Activated CD8-positive, alpha-beta T cell treated with anti-CD3 and anti-CD28 coated beads, Interleukin-2, amount 10 ng/mL, durations not matched to agents 7 days and 5 days (primary cell): Measurements from ENCODE around the gene TMEM131L. TPM values are rescaled to one million over a fixed set of nuclear protein-coding genes. Genes with fewer than 3 reads are reported as not detected.
"Not testable (repeated sequence)": the region's sequence is repeated elsewhere in the genome, so short reads cannot be mapped to it uniquely, and the experiment has no call there.

Source experiments
- ATAC-seq: fragments of 150-1000 bp; cut with Tn5 transposase; one replicate; pipeline ENCODE4 v1.10.0; 2021; ENCODE audit warnings: moderate library complexity
- CTCF ChIA-PET: fragments of 350-600 bp; sonication (Branson Sonifier 250); formaldehyde crosslinking; loops from one replicate; lab custom pipeline; 2021; ENCODE audit warnings: antibody characterized with exemption; lab: Charles Lee
- POLR2A ChIA-PET: fragments of 350-600 bp; sonication (Branson Sonifier 250); formaldehyde crosslinking; loops from one replicate; lab custom pipeline; 2021; ENCODE audit warnings: antibody characterized with exemption; lab: Charles Lee
- DNase-seq: peaks from one replicate; pipeline ENCODE4 v3.0.0-alpha.2; 2020
- H3K27ac Mint-ChIP-seq: one replicate; pipeline ENCODE4 v1.8.0; 2021; ENCODE audit warnings: mild to moderate bottlenecking, mixed read lengths
- H3K27me3 Mint-ChIP-seq: one replicate; pipeline ENCODE4 v1.8.0; 2021; ENCODE audit warnings: low read depth, mixed read lengths
- H3K36me3 Mint-ChIP-seq: one replicate; pipeline ENCODE4 v1.8.0; 2021; ENCODE audit warnings: low read depth, mixed read lengths
- H3K4me1 Mint-ChIP-seq: one replicate; pipeline ENCODE4 v1.8.0; 2021; ENCODE audit warnings: low read depth, mixed read lengths
- H3K4me3 Mint-ChIP-seq: one replicate; pipeline ENCODE4 v1.8.0; 2021; ENCODE audit warnings: mild to moderate bottlenecking, mixed read lengths
- H3K9me3 Mint-ChIP-seq: one replicate; pipeline ENCODE4 v1.8.0; 2022; ENCODE audit warnings: mixed read lengths; ENCODE audit not compliant: insufficient read depth
- total RNA-seq, 2 experiments: library from RNA; stranded (reverse); gene quantifications; one replicate each; pipeline ENCODE4 v1.2.3, GENCODE V29; 2021

The TMEM131L gene
- total RNA-seq, 2 experiments from 2014 or later, result 54.9 to 58.4 TPM

DNA sequence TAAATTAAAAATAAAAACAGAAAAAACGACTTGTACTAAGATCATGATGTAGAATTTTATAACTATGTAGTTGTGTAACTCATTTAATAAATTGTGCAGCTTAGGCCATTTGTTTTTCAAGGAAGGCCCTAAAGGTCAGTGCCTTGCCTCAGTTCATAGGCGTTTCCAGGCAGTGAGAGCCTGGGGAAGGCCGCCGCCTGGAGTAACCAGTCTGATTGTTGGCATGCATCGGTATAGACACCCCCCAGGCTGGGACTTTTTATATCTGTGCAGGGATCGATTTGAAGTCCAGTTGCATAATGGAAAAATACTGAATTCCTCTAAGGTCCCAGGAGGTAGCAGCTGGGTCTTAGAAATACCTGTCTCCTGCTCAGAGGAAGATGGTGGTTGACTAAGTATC, 77.2 kb downstream of the TMEM131L start:
- ChIA-PET POLR2A (no interaction called here), CTCF (interaction anchor here (0.7 to 4.1 kb wide), 8 partner anchors 8 to 197 kb away, joined by 3 to 22 read pairs (median 4); no protein-coding TSS in a partner anchor)
- ATAC-seq (no peak), DNase-seq (no peak)
- Mint-ChIP-seq H3K4me1 (peaks cover 49% of the 10 kb centered on the region), H3K36me3 (peaks cover 24% of the 10 kb centered on the region), H3K4me3 (no peak overlapping the region), H3K27ac (no peak overlapping the region), H3K9me3 (no peaks in the 10 kb centered on the region), H3K27me3 (no peaks in the 10 kb centered on the region)

DNA sequence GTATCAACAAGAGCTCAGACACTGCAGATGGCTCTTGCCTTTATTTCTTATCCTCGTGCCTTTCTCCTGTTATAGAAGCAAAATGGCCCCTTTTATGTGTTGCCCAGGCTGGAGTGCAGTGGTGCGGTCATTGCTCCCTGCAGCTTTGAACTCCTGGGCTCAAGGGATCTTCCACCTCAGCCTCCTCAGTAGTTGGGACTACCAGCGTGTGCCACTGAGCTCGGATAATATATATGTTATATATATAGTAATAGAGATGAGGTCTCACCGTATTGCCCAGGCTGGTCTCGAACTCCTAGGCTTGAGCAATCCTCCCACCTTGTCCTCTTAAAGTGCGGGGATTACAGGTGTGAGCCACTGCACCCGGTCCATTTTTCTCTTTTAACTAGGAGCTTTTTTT, 79.7 kb downstream of the TMEM131L start:
- POLR2A ChIA-PET, result no interaction called here
- Mint-ChIP-seq H3K4me1 (peaks cover 43% of the 10 kb centered on the region), H3K27me3 (no peaks in the 10 kb centered on the region), H3K36me3 (peaks cover 24% of the 10 kb centered on the region), H3K4me3 (no peak overlapping the region), H3K9me3 (no peaks in the 10 kb centered on the region), H3K27ac (no peak overlapping the region)
- DNase-seq, result no peak
- CTCF ChIA-PET, result interaction anchor here (1.0 to 3.1 kb wide), 3 partner anchors 10 to 201 kb away, joined by 3 to 10 read pairs (median 8); no protein-coding TSS in a partner anchor
- ATAC-seq, result no peak

DNA sequence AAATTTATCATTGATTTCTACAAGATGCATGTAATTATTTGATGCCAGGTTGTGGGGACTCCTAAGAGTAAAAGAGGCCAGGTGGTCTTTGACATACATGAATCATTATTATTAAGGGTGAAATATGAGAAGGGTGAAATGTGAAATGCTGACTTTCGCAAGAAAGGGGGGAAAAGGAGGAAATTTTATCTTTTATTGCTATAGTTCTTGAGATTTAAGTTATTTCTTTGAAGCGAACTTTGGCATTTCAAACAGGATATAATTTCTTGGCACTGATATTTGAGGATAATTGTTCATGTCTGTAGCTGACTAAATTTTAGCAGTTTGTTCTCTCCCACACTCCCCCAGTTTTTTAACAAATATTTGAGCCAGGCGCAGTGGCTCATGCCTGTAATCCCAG, 80.1 kb downstream of the TMEM131L start:
- DNase-seq, result no peak
- Mint-ChIP-seq H3K4me3 (no peak overlapping the region), H3K9me3 (no peaks in the 10 kb centered on the region), H3K27me3 (no peaks in the 10 kb centered on the region), H3K4me1 (peaks cover 38% of the 10 kb centered on the region), H3K36me3 (peaks cover 25% of the 10 kb centered on the region), H3K27ac (no peak overlapping the region)
- ATAC-seq, result no peak
- CTCF ChIA-PET, result interaction anchor here (1.0 to 3.1 kb wide), 3 partner anchors 11 to 201 kb away, joined by 3 to 10 read pairs (median 8); no protein-coding TSS in a partner anchor
- POLR2A ChIA-PET, result no interaction called here

DNA sequence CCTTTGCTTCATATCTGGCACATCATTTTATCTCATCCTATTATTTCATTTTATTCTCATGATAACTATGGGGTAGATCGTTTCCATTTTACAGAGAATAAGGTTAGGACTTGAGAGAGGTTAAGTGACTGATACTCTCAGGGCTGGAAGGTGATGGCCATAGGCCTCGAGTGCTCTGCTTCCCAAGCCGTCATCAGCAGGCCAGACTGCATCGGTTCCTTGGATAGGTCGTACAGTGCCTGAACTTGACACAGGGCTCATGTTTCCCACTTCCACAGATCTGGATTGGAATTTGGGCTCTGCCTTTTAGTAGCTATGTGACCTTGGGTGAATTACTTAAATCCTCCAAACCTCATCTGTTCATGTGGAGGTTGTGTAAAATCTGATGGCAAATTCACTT, 81.4 kb downstream of the TMEM131L start:
- Mint-ChIP-seq H3K4me1 (peaks cover 26% of the 10 kb centered on the region), H3K27ac (no peak overlapping the region), H3K36me3 (peaks cover 22% of the 10 kb centered on the region), H3K27me3 (no peaks in the 10 kb centered on the region), H3K4me3 (no peak overlapping the region), H3K9me3 (no peaks in the 10 kb centered on the region)
- DNase-seq, result no peak
- no peak for ATAC-seq
- CTCF ChIA-PET, result interaction anchor here (0.9 to 1.4 kb wide), 2 partner anchors 10 to 27 kb away, joined by 3 to 4 read pairs; no protein-coding TSS in a partner anchor
- POLR2A ChIA-PET, result no interaction called here

DNA sequence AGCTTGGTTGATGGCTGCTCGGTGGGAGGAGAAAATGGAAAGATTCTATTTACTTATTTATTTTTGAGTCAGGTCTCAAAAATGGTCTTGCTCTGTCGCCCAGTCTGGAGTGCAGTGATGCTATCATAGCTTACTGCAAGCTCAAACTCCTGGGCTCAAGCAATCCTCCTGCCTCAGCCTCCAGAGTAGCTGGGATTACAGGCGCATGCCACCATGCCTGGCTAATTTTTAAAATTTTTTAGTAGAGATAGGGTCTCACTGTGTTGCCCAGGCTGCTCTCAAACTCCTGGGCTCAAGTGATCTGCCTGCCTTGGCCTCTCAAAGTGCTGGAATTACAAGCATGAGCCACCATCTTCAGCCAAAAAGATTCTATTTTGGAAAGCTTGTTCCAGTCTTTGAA, 82.7 kb downstream of the TMEM131L start:
- POLR2A ChIA-PET, result interaction anchor here (1.2 kb wide), 1 partner anchor 17 kb away, joined by 3 read pairs; no protein-coding TSS in a partner anchor
- Mint-ChIP-seq H3K36me3 (peaks cover 22% of the 10 kb centered on the region), H3K4me1 (peaks cover 23% of the 10 kb centered on the region)
- not testable (repeated sequence) for H3K9me3 Mint-ChIP-seq, H3K4me3 Mint-ChIP-seq, H3K27me3 Mint-ChIP-seq, H3K27ac Mint-ChIP-seq, ATAC-seq, DNase-seq
- CTCF ChIA-PET, result interaction anchor here (0.7 to 2.3 kb wide), 7 partner anchors 8 to 201 kb away, joined by 3 to 8 read pairs (median 3); no protein-coding TSS in a partner anchor

DNA sequence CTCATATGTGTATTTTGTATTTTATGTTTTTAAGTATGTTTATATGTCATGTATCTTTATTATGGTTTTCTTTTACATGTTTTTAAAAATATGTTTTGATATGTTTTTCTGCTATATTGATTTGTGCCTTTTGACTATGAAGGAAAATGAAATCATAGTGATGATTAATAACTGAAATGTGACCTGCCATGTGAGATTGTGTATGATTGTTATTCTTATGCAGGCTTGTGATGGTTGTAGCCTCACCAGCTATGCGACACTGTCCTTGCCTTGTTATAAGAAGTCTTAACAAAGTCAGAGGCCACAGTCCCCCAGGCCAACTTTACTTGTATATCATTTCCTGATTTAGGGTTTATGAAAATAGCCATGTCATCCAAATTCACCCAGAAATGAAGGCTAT, 83.2 kb downstream of the TMEM131L start:
- no peak overlapping the region for H3K27ac Mint-ChIP-seq
- ChIA-PET POLR2A (no interaction called here), CTCF (interaction anchor here (0.7 to 2.3 kb wide), 5 partner anchors 9 to 116 kb away, joined by 3 to 8 read pairs (median 3); no protein-coding TSS in a partner anchor)
- no peaks in the 10 kb centered on the region for H3K9me3 Mint-ChIP-seq
- DNase-seq (no peak), ATAC-seq (no peak)
- no peak overlapping the region for H3K4me3 Mint-ChIP-seq
- H3K4me1 Mint-ChIP-seq, result peaks cover 22% of the 10 kb centered on the region
- peaks cover 20% of the 10 kb centered on the region for H3K36me3 Mint-ChIP-seq
- H3K27me3 Mint-ChIP-seq, result no peaks in the 10 kb centered on the region

DNA sequence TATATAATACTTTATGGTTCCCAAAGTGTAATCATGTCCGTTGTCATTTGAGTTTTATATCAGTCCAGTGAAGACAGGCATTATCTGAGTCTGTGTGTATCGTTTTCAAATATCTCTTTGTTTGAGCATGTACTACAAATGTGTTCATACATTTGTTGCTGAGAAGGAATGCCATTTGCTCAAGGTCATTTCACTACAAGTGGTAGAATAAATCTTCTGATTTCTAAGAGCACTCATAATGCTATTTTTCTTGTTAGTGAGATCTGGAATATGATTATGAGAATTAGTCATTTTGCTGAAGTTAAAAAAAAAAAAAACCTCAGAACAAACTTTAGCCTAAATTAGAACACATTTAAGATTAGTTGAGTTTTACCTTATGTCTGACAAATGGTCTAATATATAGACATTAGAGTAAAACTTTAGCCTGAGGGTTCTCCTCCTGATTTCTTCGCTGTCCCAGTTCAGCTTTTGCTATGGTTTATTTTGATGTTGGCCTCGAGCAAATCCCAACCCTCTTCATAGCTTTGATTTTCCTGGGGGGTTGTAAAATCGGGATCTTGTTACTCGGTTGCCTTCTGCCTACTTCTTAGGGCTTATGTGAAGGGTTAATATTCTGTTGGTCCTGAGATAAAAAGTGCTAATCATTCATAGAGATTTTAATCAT, 87.1 kb downstream of the TMEM131L start:
- Mint-ChIP-seq H3K9me3 (no peaks in the 10 kb centered on the region), H3K36me3 (peaks cover 40% of the 10 kb centered on the region), H3K4me1 (peaks cover 18% of the 10 kb centered on the region), H3K4me3 (no peak overlapping the region), H3K27me3 (no peaks in the 10 kb centered on the region), H3K27ac (no peak overlapping the region)
- POLR2A ChIA-PET, result no interaction called here
- no peak for DNase-seq
- ATAC-seq, result no peak
- CTCF ChIA-PET, result interaction anchor here (1.6 to 2.8 kb wide), 2 partner anchors 11 to 20 kb away, joined by 3 to 11 read pairs; no protein-coding TSS in a partner anchor

DNA sequence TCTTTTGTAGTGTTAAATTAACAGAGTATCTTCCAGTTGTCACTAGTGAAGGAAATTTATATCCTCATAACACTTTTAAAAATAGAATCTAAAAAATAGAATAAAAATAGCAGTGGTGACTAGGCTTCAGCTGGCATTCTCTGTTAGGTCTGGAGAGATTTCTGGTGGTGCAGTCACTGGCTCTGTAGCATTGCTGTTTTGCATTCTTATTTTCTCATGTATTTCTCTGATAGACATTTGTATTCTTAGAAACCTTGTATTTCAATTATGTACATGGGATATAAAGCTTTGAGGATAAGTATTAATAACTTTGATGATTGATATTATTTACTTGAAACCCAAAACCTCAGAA, 87.6 kb downstream of the TMEM131L start:
- Mint-ChIP-seq H3K27ac (no peak overlapping the region), H3K36me3 (peaks cover 43% of the 10 kb centered on the region), H3K4me1 (peaks cover 13% of the 10 kb centered on the region), H3K9me3 (no peaks in the 10 kb centered on the region), H3K27me3 (no peaks in the 10 kb centered on the region), H3K4me3 (no peak overlapping the region)
- CTCF ChIA-PET, result interaction anchor here (0.7 to 2.8 kb wide), 2 partner anchors 20 to 67 kb away, joined by 3 to 11 read pairs; no protein-coding TSS in a partner anchor
- POLR2A ChIA-PET, result no interaction called here
- DNase-seq, result no peak
- no peak for ATAC-seq

DNA sequence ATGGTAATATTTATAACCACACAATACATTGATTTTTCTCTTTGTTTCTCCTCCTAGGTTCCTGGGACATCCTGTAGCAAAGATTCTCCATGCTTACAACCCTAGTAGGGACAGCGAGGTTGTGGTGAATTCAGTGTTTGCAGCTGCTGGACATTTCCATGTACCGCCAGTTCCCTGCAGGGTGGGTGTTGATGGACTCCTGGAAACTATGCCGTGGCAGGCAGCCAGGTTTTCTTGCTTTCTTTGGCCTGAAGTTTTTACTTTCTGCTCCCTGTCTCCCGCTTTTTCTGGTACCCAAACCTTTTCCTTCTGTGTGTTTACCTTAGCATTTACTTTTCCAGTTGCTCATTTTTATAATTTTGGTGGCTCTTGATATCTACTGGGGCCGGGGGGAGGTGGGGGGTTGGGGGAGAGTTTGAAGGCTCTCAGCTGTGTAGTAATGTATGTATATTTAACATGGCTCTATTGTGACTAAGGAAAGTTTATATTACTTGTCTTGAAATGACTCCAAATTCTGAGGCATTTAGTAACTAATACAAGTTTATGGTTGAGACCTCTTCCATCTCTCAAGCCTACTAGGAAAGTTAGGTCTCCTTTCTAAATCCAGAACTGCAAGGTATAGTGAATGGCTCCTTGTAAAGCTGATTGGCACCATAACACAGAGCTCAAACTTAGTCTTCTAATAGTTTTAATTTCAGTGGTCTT, 89.7 kb downstream of the TMEM131L start:
- Mint-ChIP-seq H3K27ac (no peak overlapping the region), H3K9me3 (peaks cover 9% of the 10 kb centered on the region), H3K4me3 (no peak overlapping the region), H3K4me1 (peaks cover 15% of the 10 kb centered on the region), H3K27me3 (no peaks in the 10 kb centered on the region), H3K36me3 (peaks cover 56% of the 10 kb centered on the region)
- CTCF ChIA-PET, result interaction anchor here (1.9 to 2.8 kb wide), 2 partner anchors 12 to 18 kb away, joined by 5 to 11 read pairs; no protein-coding TSS in a partner anchor
- ATAC-seq (no peak), DNase-seq (no peak)
- POLR2A ChIA-PET, result no interaction called here

DNA sequence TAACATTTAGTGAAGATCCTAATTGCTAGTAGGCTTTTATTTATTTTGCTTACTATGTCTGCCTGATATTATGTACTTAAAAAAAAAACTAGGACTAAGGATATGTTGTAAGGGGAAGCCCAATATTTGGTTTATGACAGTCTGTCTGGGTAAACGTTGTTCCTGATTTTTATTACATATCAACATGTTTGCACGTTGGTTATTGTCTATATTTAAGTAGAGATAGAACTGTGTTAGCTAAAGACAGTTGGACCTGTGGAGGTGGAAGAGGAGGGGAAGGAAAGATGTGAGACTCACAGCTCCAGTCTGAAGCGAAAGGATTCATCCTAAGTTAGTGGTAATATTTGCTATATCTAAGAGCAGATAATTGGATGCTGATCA, 90.3 kb downstream of the TMEM131L start:
- peaks cover 18% of the 10 kb centered on the region for H3K4me1 Mint-ChIP-seq
- DNase-seq, result no peak
- ChIA-PET POLR2A (no interaction called here), CTCF (interaction anchor here (1.9 kb wide), 1 partner anchor 12 kb away, joined by 5 read pairs; no protein-coding TSS in a partner anchor)
- no peak for ATAC-seq
- H3K27me3 Mint-ChIP-seq, result no peaks in the 10 kb centered on the region
- H3K27ac Mint-ChIP-seq, result no peak overlapping the region
- peaks cover 59% of the 10 kb centered on the region for H3K36me3 Mint-ChIP-seq
- H3K9me3 Mint-ChIP-seq, result peaks cover 14% of the 10 kb centered on the region
- no peak overlapping the region for H3K4me3 Mint-ChIP-seq

DNA sequence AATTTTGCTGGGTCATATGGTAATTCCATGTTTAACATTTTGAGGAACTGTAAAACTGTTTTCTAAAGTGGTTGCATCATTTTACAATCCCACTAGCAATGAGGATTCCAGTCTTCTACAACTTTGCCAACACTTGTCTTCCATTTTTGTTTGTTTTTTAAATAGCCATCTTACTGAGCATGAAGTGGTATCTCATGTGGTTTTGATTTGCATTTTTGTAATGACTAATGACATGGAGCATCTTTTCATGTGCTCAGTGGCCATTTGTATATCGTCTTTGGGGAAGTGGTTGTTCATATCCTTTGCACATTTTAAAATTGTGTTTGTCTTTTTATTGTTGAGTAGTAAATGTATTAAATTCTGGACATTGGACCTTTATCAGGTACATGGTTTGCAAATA, 94.7 kb downstream of the TMEM131L start:
- no peak overlapping the region for H3K27ac Mint-ChIP-seq
- no peak overlapping the region for H3K4me3 Mint-ChIP-seq
- DNase-seq, result no peak
- H3K36me3 Mint-ChIP-seq, result peaks cover 69% of the 10 kb centered on the region
- peaks cover 17% of the 10 kb centered on the region for H3K4me1 Mint-ChIP-seq
- CTCF ChIA-PET, result no interaction called here
- no peak for ATAC-seq
- POLR2A ChIA-PET, result no interaction called here
- no peaks in the 10 kb centered on the region for H3K27me3 Mint-ChIP-seq
- peaks cover 17% of the 10 kb centered on the region for H3K9me3 Mint-ChIP-seq
